Astrocyte (in vitro differentiated cells and primary cell): ENCODE measurements around the gene SEMA4G. TPM values are rescaled to one million over a fixed set of nuclear protein-coding genes. Genes with fewer than 3 reads are reported as not detected.
A peak's percentile ranks its signal among the peaks of the same experiment; 100 is the strongest.

Experiments used
- DNase-seq: peaks from one replicate; pipeline ENCODE4 v3.0.0-alpha.2; 2010; ENCODE audit warnings: low read depth
- FAIRE-seq: peaks from 2 replicates; lab custom pipeline; 2011; peaks lifted over from hg19 to GRCh38; lab: Jason Lieb, UNC
- H2AFZ ChIP-seq: 2 replicates; pipeline ENCODE4 v1.6.0; 2012; ENCODE audit warnings: low read depth, low read length, inconsistent platforms
- H3K27ac ChIP-seq: 2 replicates; pipeline ENCODE4 v1.5.1; 2011; ENCODE audit warnings: low read depth, low read length, inconsistent platforms
- H3K27me3 ChIP-seq: 2 replicates; pipeline ENCODE4 v1.6.0; 2011; ENCODE audit warnings: low read length, inconsistent platforms; ENCODE audit not compliant: insufficient read depth
- H3K36me3 ChIP-seq: 2 replicates; pipeline ENCODE4 v1.5.1; 2011; ENCODE audit warnings: low read length, inconsistent platforms; ENCODE audit not compliant: insufficient read depth
- H3K4me1 ChIP-seq: 2 replicates; pipeline ENCODE4 v1.5.1; 2011; ENCODE audit warnings: low read length, inconsistent platforms; ENCODE audit not compliant: insufficient read depth
- H3K4me2 ChIP-seq: 2 replicates; pipeline ENCODE4 v1.6.0; 2012; ENCODE audit warnings: low read length, inconsistent platforms
- H3K4me3 ChIP-seq: 2 replicates; pipeline ENCODE4 v1.5.1; 2011; ENCODE audit warnings: low read depth, mild to moderate bottlenecking, low read length, inconsistent platforms; ENCODE audit not compliant: insufficient read depth
- H3K79me2 ChIP-seq: 2 replicates; pipeline ENCODE4 v1.6.0; 2012; ENCODE audit warnings: mild to moderate bottlenecking, low read length, inconsistent platforms; ENCODE audit not compliant: insufficient read depth
- H3K9ac ChIP-seq: 2 replicates; pipeline ENCODE4 v1.6.0; 2012; ENCODE audit warnings: mild to moderate bottlenecking, low read length, inconsistent platforms
- H3K9me3 ChIP-seq: 2 replicates; pipeline ENCODE4 v1.5.1; 2012; ENCODE audit warnings: low read depth, mild to moderate bottlenecking, low read length, inconsistent platforms; ENCODE audit not compliant: insufficient read depth
- H4K20me1 ChIP-seq: 2 replicates; pipeline ENCODE4 v1.6.0; 2012; ENCODE audit warnings: low read length, inconsistent platforms; ENCODE audit not compliant: insufficient read depth
- H3K27ac Mint-ChIP-seq: one replicate; pipeline ENCODE4 v1.8.0; 2021; ENCODE audit warnings: mild to moderate bottlenecking, mixed read lengths; ENCODE audit not compliant: unreplicated experiment
- H3K27me3 Mint-ChIP-seq: one replicate; pipeline ENCODE4 v1.8.0; 2021; ENCODE audit warnings: low read depth, mixed read lengths; ENCODE audit not compliant: unreplicated experiment
- H3K36me3 Mint-ChIP-seq: one replicate; pipeline ENCODE4 v1.8.0; 2021; ENCODE audit warnings: low read depth, mixed read lengths; ENCODE audit not compliant: unreplicated experiment
- H3K4me1 Mint-ChIP-seq: one replicate; pipeline ENCODE4 v1.8.0; 2021; ENCODE audit warnings: low read depth, mixed read lengths; ENCODE audit not compliant: unreplicated experiment
- H3K4me3 Mint-ChIP-seq: one replicate; pipeline ENCODE4 v1.8.0; 2021; ENCODE audit warnings: mild to moderate bottlenecking, moderate library complexity, mixed read lengths; ENCODE audit not compliant: unreplicated experiment
- H3K9me3 Mint-ChIP-seq: one replicate; pipeline ENCODE4 v1.8.0; 2021; ENCODE audit warnings: mild to moderate bottlenecking, mixed read lengths; ENCODE audit not compliant: unreplicated experiment
- EZH2 ChIP-seq: IDR thresholded peaks from 2 replicates; pipeline ENCODE4 v1.6.1; 2012; ENCODE audit warnings: mild to moderate bottlenecking, low read length, inconsistent platforms; ENCODE audit not compliant: insufficient read depth
- total RNA-seq: library from RNA; stranded (reverse); gene quantifications from 2 replicates; pipeline ENCODE4 v1.2.1, GENCODE V29; 2021
- TF ChIP-seq, protein P1 (sequence below): IDR thresholded peaks from 2 replicates; pipeline ENCODE4 v1.5.1; 2011; ENCODE audit warnings: low read depth, mild to moderate bottlenecking, inconsistent platforms, low read length, moderate library complexity; ENCODE audit not compliant: insufficient read depth

Gene SEMA4G
- total RNA-seq, 1 donor from 2014 or later: 5.9 TPM

- DNase-seq: no peak
- peaks cover 21% of the 10 kb centered on the region for H3K36me3 Mint-ChIP-seq
- Histone ChIP-seq H4K20me1 (peaks cover 26% of the 10 kb centered on the region), H3K4me3 (no peak overlapping the region), H3K4me1 (peaks cover 19% of the 10 kb centered on the region), H3K36me3 (peaks cover 4% of the 10 kb centered on the region), H3K27me3 (no peaks in the 10 kb centered on the region), H3K27ac (no peak overlapping the region), H3K4me2 (no peak overlapping the region), H2AFZ (no peak overlapping the region), H3K9me3 (no peaks in the 10 kb centered on the region), H3K79me2 (peaks cover 33% of the 10 kb centered on the region), H3K9ac (no peak overlapping the region)
- no peaks in the 10 kb centered on the region for H3K27me3 Mint-ChIP-seq
- H3K27ac Mint-ChIP-seq: no peak overlapping the region
- H3K4me3 Mint-ChIP-seq: no peak overlapping the region
- TF ChIP-seq, protein P1, sequence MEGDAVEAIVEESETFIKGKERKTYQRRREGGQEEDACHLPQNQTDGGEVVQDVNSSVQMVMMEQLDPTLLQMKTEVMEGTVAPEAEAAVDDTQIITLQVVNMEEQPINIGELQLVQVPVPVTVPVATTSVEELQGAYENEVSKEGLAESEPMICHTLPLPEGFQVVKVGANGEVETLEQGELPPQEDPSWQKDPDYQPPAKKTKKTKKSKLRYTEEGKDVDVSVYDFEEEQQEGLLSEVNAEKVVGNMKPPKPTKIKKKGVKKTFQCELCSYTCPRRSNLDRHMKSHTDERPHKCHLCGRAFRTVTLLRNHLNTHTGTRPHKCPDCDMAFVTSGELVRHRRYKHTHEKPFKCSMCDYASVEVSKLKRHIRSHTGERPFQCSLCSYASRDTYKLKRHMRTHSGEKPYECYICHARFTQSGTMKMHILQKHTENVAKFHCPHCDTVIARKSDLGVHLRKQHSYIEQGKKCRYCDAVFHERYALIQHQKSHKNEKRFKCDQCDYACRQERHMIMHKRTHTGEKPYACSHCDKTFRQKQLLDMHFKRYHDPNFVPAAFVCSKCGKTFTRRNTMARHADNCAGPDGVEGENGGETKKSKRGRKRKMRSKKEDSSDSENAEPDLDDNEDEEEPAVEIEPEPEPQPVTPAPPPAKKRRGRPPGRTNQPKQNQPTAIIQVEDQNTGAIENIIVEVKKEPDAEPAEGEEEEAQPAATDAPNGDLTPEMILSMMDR: no peak
- TF ChIP-seq EZH2: no peak
- FAIRE-seq: no peak
- peaks cover 3% of the 10 kb centered on the region for H3K9me3 Mint-ChIP-seq
- H3K4me1 Mint-ChIP-seq: peaks cover 10% of the 10 kb centered on the region
Measured at GRCh38 chr10:100983868-100984671, 14.8 kb downstream of the SEMA4G start.

DNA sequence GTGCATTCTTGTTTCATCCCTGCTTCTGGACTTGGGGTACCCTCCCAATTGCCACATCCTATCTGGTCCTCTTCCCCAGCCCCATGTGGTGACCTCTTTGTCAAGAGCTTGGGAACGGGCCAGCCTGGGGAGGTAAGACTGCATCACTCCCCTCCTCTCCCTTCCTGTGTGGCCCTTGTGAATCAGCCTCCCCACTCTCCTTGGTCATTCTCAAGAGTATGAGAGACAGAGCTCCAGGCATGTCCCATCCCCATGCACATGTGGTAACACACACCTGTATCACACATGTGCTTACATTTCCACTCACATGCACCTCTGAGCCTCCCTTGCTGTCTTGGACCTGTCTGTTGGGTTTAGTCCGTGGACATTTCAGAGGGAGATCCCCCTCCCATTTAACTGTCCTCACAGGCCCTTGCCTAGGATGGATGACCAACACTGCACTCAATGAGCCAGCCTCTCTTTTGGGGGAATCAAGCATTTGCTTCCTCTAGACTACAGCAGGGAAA is 15.4 kb downstream of the SEMA4G start:
- peaks cover 11% of the 10 kb centered on the region for H3K36me3 ChIP-seq
- no peak for FAIRE-seq
- peaks cover 3% of the 10 kb centered on the region for H3K9me3 Mint-ChIP-seq
- H3K79me2 ChIP-seq: peaks cover 39% of the 10 kb centered on the region
- H3K27me3 Mint-ChIP-seq: no peaks in the 10 kb centered on the region
- H3K36me3 Mint-ChIP-seq: peaks cover 24% of the 10 kb centered on the region
- peaks cover 10% of the 10 kb centered on the region for H3K4me1 Mint-ChIP-seq
- no peak overlapping the region for H3K4me2 ChIP-seq
- peaks cover 19% of the 10 kb centered on the region for H3K4me1 ChIP-seq
- peaks cover 26% of the 10 kb centered on the region for H4K20me1 ChIP-seq
- DNase-seq: no peak
- H3K9me3 ChIP-seq: no peaks in the 10 kb centered on the region
- no peak overlapping the region for H3K27ac Mint-ChIP-seq
- no peaks in the 10 kb centered on the region for H3K27me3 ChIP-seq
- TF ChIP-seq, protein P1: no peak
- no peak for TF ChIP-seq EZH2
- H2AFZ ChIP-seq: no peak overlapping the region
- no peak overlapping the region for H3K9ac ChIP-seq
- H3K4me3 ChIP-seq: no peak overlapping the region
- no peak overlapping the region for H3K4me3 Mint-ChIP-seq
- no peak overlapping the region for H3K27ac ChIP-seq

GRCh38 chr10:100985336-100985735 is 16.0 kb downstream of the SEMA4G start:
- peaks cover 3% of the 10 kb centered on the region for H3K9me3 Mint-ChIP-seq
- Histone ChIP-seq H3K9ac (no peak overlapping the region), H2AFZ (no peak overlapping the region), H3K9me3 (no peaks in the 10 kb centered on the region), H3K4me2 (no peak overlapping the region), H3K79me2 (peaks cover 45% of the 10 kb centered on the region), H3K27me3 (no peaks in the 10 kb centered on the region), H3K27ac (no peak overlapping the region), H3K4me1 (peaks cover 19% of the 10 kb centered on the region), H4K20me1 (peaks cover 26% of the 10 kb centered on the region), H3K36me3 (peaks cover 15% of the 10 kb centered on the region), H3K4me3 (no peak overlapping the region)
- peak overlapping the region; percentile 95 for H3K4me3 Mint-ChIP-seq
- no peaks in the 10 kb centered on the region for H3K27me3 Mint-ChIP-seq
- H3K36me3 Mint-ChIP-seq: peaks cover 23% of the 10 kb centered on the region
- no peak for FAIRE-seq
- TF ChIP-seq, protein P1: no peak
- no peak for TF ChIP-seq EZH2
- DNase-seq: no peak
- no peak overlapping the region for H3K27ac Mint-ChIP-seq
- peaks cover 10% of the 10 kb centered on the region for H3K4me1 Mint-ChIP-seq
